Calu3 (cell line): ENCODE measurements around the gene NCSTN. TPM values are rescaled to one million over a fixed set of nuclear protein-coding genes. Genes with fewer than 3 reads are reported as not detected.

ENCODE experiments used
- Bru-seq: library from RNA; stranded (reverse); fragments of 400-500 nt; gene quantifications from one replicate; lab custom pipeline; 2021; lab: Mats Ljungman, UMichigan
- BruChase-seq, 2 experiments: library from RNA; stranded (reverse); fragments of 400-500 nt; gene quantifications; one replicate each; lab custom pipeline; 2021; lab: Mats Ljungman, UMichigan
- BruUV-seq: library from RNA; stranded (reverse); fragments of 400-500 nt; replicated peaks from 2 replicates; lab custom pipeline; 2021; lab: Mats Ljungman, UMichigan
- CTCF ChIA-PET: fragments of 300-600 bp; sonication (Branson Sonifier 250); formaldehyde crosslinking; loops from one replicate; lab custom pipeline; 2022; ENCODE audit warnings: antibody characterized with exemption; lab: Charles Lee
- DNase-seq: peaks from one replicate; pipeline ENCODE4 v3.0.0; 2022
- H3K27ac Mint-ChIP-seq: one replicate; pipeline ENCODE4 v1.8.0; 2022; ENCODE audit warnings: mixed read lengths; ENCODE audit not compliant: unreplicated experiment
- H3K27me3 Mint-ChIP-seq: one replicate; pipeline ENCODE4 v1.8.0; 2022; ENCODE audit warnings: mixed read lengths; ENCODE audit not compliant: unreplicated experiment
- H3K36me3 Mint-ChIP-seq: one replicate; pipeline ENCODE4 v1.8.0; 2022; ENCODE audit warnings: mild to moderate bottlenecking, moderate library complexity, mixed read lengths; ENCODE audit not compliant: insufficient read depth, unreplicated experiment
- H3K4me1 Mint-ChIP-seq: one replicate; pipeline ENCODE4 v1.8.0; 2022; ENCODE audit warnings: mild to moderate bottlenecking, low read depth, mixed read lengths; ENCODE audit not compliant: unreplicated experiment
- H3K4me3 Mint-ChIP-seq: one replicate; pipeline ENCODE4 v1.8.0; 2022; ENCODE audit warnings: mild to moderate bottlenecking, low read depth, moderate library complexity, mixed read lengths; ENCODE audit not compliant: unreplicated experiment
- H3K9me3 Mint-ChIP-seq: one replicate; pipeline ENCODE4 v1.8.0; 2022; ENCODE audit warnings: low read depth, mixed read lengths; ENCODE audit not compliant: unreplicated experiment
- CTCF ChIP-seq: fragments of 200-600 bp; IDR thresholded peaks from one replicate; pipeline ENCODE4 v1.8.0; 2022; ENCODE audit warnings: antibody characterized with exemption; ENCODE audit not compliant: unreplicated experiment
- intact Hi-C: fragments of 100-400 bp; cut with micrococcal nuclease; formaldehyde crosslinking; loops from one replicate; pipeline ENCODE4 v1.10.0; 2022; ENCODE audit not compliant: unreplicated experiment
- long read RNA-seq: library from polyadenylated mRNA; stranded (forward); transcript quantifications from one replicate; pipeline ENCODE4 v2.0.0, GENCODE V29; 2022
- total RNA-seq: library from RNA; stranded (reverse); gene quantifications from 2 replicates; pipeline ENCODE4 v1.2.3, GENCODE V29; 2022

Gene NCSTN
- total RNA-seq (128 and 135 TPM in 2 replicates), Bru-seq, nascent RNA (percentile 87 among the genes with signal in this experiment), BruChase-seq, experiment 1, labeled RNA remaining after a 6-hour chase (percentile 91 among the genes with signal in this experiment), BruChase-seq, experiment 2, labeled RNA remaining after a 2-hour chase (percentile 86 among the genes with signal in this experiment)
- long read RNA-seq, transcript NCSTN-201 (17 exons, 2,936 nt) = major isoform, 192 of 249 reads
- long read RNA-seq, partial matches to known transcripts = 17 of 249 reads
- long read RNA-seq, other reads (novel, unspliced or antisense) = 40 of 249 reads

DNA sequence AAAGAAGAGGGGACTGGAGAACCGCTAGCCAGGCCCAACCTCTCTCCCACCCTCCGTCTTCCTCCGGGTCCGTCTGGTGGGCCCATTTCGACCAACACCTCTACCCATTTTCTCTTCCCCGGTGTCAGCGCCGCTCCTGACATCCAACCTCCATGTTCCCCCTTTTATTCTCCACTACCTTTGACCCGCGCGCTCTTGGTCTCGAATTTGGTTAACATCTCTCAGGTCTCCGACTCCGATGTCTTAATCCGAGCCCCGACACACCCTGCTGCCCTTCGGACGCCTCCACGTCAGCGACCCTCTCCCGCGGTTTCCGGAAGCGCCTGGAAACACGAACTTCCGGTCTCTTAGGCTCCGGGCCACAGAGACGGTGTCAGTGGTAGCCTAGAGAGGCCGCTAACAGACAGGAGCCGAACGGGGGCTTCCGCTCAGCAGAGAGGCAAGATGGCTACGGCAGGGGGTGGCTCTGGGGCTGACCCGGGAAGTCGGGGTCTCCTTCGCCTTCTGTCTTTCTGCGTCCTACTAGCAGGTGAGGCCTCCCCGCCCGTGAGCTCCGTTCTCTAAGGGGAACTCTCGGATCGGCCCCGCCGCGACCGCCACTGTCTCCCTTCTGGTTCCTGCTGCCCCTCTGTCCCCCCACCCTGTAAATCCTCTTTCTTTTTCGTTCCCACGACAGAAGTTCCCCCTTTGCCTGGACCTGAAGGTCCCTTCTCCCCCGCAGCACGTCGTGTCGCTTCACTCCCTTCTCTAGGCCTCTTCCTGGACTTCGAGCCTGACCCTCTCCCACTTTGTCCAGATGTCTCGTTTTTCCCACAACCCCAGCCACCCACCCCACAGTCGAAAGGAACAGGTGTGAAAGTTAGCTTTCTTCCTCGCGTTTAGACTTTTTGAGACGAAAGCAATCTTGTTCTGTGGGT, at the start of gene NCSTN, which contains the start of gene COPA:
Gene NCSTN, plus strand, starts transcription at position 431 of the 917 bp plus-strand sequence. Its CDS starts 14 bp downstream, at position 445.
Gene COPA, minus strand, starts transcription at position 298 of the 917 bp plus-strand sequence. Its CDS starts 80 bp downstream, at position 218.
- Mint-ChIP-seq H3K4me1 (peaks cover 15% of the 10 kb centered on the region), H3K9me3 (no peaks in the 10 kb centered on the region), H3K27ac (peak within 1 kb of the TSS; percentile 96), H3K27me3 (no peaks in the 10 kb centered on the region), H3K4me3 (peak within 1 kb of the TSS; percentile 87), H3K36me3 (peaks cover 56% of the 10 kb centered on the region)
- CTCF ChIA-PET = interaction anchor here (0.6 to 0.7 kb wide), 2 partner anchors 226 to 231 kb away, joined by 4 to 8 read pairs; no protein-coding TSS in a partner anchor
- TF ChIP-seq CTCF = no peak
- DNase-seq = peak; percentile 94
- intact Hi-C loops = no loop called here
- no TSS peak for BruUV-seq

DNA sequence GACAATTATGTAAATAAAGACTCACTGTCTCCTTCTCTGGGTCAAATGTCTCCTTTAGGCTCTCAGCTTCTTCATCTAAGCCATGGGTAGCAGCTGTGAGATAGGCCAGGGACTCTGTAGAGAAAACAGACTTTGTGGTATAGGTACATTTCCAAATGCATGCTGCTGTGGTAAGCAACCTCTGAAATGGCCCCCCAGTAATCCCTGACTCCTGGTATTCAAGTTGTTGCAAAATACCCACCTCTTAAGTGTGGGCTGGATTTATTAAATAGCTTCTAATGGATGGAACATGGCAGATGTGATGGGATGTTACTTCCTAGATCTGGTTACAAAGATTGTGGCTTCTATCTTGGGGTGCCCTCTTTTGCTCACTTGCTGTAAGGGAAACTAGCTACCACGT, 47.1 kb upstream of the NCSTN start:
- intact Hi-C loops = loop anchor here (5.0 kb wide), 1 partner anchor 36 kb away; no protein-coding TSS in a partner anchor
- H3K36me3 Mint-ChIP-seq = peaks cover 86% of the 10 kb centered on the region
- H3K4me1 Mint-ChIP-seq = no peaks in the 10 kb centered on the region

DNA sequence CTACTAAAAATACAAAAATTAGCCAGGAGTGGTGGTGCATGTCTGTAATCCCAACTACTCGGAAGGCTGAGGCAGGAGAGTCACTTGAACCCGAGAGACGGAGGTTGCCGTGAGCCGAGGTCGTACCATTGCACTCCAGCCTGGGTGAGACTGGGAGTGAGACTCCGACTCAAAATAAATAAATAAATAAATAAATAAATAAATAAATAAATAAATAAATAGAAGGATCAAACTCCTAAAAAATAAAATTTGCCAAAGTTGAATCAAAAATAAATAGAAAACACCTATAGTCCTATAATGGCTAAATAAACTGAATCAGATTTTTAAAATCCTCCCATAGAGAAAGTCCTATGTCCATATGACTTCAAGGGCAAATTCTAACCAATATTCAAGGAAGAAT, 43.0 kb upstream of the NCSTN start:
- Mint-ChIP-seq H3K27ac (no peak overlapping the region), H3K27me3 (no peaks in the 10 kb centered on the region), H3K36me3 (peaks cover 81% of the 10 kb centered on the region), H3K4me3 (no peak overlapping the region), H3K9me3 (no peaks in the 10 kb centered on the region), H3K4me1 (no peaks in the 10 kb centered on the region)
- DNase-seq = no peak
- CTCF ChIA-PET = no interaction called here
- no peak for TF ChIP-seq CTCF
- no TSS peak for BruUV-seq
- intact Hi-C loops = no loop called here

More for the DNA sequence above, 47.1 kb upstream of the NCSTN start:
- Mint-ChIP-seq H3K4me3 (no peak overlapping the region), H3K27me3 (no peaks in the 10 kb centered on the region), H3K9me3 (no peaks in the 10 kb centered on the region), H3K27ac (no peak overlapping the region)
- CTCF ChIA-PET = no interaction called here
- no peak for DNase-seq
- no TSS peak for BruUV-seq
- TF ChIP-seq CTCF = no peak

DNA sequence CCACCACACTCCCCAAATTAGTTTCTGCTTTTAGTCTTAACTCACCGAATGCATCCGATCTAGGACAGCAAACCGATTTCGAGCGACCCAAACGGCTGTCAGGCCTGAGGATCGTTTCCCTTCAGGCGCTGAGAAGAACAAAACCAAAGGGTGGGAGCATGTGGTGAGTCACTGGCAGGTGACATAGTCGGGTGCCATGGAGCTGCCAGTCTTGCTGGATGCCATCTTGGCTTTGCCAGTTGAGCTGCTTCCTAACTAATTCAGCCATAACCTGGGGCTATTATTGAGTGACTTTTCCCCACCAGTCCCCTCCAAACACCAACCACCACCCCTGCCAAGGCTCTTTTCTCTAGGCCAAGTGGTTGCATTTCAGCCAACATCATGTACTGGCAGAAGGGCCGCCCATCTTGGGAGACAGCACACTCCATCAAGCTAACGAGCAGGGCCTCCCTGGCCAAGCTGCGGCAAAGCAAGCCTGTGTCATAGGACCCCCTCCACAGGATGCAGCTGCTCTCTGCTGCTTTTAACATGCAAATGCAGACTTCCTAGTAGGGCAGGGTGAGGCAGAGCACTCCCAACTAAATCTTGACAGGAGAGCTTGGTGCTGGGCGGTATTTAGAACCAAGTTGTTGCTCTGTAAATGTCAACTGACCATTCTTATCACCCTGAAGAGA, 35.9 kb upstream of the NCSTN start:
- TF ChIP-seq CTCF = no peak
- intact Hi-C loops = no loop called here
- Mint-ChIP-seq H3K4me3 (no peak overlapping the region), H3K36me3 (peaks cover 73% of the 10 kb centered on the region), H3K9me3 (no peaks in the 10 kb centered on the region), H3K27ac (no peak overlapping the region), H3K4me1 (no peaks in the 10 kb centered on the region), H3K27me3 (no peaks in the 10 kb centered on the region)
- DNase-seq = no peak
- CTCF ChIA-PET = no interaction called here
- no TSS peak for BruUV-seq
